ENCODE results near the gene GAA. TPM values are rescaled to one million over a fixed set of nuclear protein-coding genes. Genes with fewer than 3 reads are reported as not detected.

The GAA gene
- total RNA-seq, 1 experiment from 2014 or later: 74.8 TPM

DNA sequence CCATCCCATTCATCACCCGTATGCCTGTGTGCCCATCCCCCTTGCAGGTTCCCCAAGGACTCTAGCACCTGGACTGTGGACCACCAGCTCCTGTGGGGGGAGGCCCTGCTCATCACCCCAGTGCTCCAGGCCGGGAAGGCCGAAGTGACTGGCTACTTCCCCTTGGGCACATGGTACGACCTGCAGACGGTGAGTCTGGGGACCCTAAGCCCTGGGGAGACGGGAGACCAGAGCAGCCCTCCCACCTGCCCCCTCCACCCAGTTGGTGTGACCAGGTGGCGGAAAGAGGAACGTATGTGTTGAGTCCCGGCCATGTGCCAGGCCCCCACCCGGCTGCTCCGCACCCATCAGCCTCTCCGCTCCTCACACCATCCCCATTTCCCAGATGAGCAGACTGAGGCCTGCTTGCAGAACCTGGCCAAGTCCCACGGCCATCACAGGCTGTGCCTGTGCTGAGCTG, 15.6 kb downstream of the GAA start:
- DNase-seq (ENCODE audit: low read depth): no peak

DNA sequence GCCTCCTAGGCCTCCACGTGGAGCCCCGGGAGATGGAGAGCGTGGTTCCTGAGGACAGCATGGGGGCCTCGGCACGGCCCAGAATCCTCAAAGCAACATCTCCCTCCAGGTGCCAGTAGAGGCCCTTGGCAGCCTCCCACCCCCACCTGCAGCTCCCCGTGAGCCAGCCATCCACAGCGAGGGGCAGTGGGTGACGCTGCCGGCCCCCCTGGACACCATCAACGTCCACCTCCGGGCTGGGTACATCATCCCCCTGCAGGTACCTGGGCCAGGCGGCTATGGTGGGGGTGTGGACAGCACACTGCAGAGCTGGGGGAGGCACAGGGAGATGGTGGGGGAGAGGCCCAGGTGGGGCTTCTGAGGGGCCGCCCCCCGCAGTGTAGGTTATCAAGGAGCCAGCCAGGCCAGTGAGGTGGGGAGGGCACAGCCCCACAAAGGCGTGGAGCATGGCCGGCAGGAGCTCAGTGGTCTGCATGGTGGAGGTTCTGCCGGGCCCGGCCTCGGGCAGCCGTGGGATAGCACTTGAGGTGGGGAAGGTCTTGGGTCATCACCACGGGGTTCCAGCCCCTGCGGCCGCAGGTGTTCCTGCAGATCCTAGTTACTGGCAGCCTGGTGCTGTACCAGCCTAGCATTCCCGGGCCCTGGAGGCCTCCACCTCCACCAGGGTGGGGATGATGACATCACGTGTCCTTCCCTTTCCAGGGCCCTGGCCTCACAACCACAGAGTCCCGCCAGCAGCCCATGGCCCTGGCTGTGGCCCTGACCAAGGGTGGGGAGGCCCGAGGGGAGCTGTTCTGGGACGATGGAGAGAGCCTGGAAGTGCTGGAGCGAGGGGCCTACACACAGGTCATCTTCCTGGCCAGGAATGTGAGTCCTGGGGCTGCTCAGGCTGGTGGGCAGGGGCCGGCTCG, 16.4 kb downstream of the GAA start:
- DNase-seq (ENCODE audit: low read depth): no peak

GRCh38 chr17:80118601-80119270, 17.4 kb downstream of the GAA start:
- no peak for DNase-seq (ENCODE audit: low read depth)

DNA sequence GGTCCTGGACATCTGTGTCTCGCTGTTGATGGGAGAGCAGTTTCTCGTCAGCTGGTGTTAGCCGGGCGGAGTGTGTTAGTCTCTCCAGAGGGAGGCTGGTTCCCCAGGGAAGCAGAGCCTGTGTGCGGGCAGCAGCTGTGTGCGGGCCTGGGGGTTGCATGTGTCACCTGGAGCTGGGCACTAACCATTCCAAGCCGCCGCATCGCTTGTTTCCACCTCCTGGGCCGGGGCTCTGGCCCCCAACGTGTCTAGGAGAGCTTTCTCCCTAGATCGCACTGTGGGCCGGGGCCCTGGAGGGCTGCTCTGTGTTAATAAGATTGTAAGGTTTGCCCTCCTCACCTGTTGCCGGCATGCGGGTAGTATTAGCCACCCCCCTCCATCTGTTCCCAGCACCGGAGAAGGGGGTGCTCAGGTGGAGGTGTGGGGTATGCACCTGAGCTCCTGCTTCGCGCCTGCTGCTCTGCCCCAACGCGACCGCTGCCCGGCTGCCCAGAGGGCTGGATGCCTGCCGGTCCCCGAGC, 17.9 kb downstream of the GAA start:
- DNase-seq (ENCODE audit: low read depth): no peak

- DNase-seq (ENCODE audit: low read depth): no peak
Measured at GRCh38 chr17:80119839-80120238, 18.5 kb downstream of the GAA start.

GRCh38 chr17:80122026-80122575, 20.7 kb downstream of the GAA start:
- no peak for DNase-seq (ENCODE audit: low read depth)

GRCh38 chr17:80122926-80123505, 21.6 kb downstream of the GAA start:
- DNase-seq (ENCODE audit: low read depth): no peak

DNA sequence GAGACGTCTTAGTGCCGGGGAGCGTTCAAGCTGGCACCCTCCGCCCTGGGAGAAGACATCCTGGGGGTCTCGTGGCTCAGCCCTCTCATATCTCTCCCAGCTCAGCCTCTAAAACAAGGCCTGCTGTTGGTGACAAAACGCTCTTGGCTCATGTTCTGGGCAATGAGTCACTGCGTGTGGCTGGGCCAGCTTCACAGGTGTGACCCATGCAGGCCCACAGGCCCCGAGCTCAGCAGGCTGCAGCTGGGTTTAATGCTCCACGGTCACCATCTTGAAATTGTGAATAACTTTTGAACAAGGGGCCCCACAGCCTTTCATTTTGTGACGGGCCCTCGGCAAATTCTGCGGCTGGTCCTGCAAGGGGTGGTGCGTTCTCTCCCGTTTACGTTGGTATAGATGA, 22.4 kb downstream of the GAA start:
- DNase-seq (ENCODE audit: low read depth): peak; percentile 56

- DNase-seq (ENCODE audit: low read depth): peak; percentile 24
Measured at GRCh38 chr17:80124351-80124981, 23.1 kb downstream of the GAA start.

DNA sequence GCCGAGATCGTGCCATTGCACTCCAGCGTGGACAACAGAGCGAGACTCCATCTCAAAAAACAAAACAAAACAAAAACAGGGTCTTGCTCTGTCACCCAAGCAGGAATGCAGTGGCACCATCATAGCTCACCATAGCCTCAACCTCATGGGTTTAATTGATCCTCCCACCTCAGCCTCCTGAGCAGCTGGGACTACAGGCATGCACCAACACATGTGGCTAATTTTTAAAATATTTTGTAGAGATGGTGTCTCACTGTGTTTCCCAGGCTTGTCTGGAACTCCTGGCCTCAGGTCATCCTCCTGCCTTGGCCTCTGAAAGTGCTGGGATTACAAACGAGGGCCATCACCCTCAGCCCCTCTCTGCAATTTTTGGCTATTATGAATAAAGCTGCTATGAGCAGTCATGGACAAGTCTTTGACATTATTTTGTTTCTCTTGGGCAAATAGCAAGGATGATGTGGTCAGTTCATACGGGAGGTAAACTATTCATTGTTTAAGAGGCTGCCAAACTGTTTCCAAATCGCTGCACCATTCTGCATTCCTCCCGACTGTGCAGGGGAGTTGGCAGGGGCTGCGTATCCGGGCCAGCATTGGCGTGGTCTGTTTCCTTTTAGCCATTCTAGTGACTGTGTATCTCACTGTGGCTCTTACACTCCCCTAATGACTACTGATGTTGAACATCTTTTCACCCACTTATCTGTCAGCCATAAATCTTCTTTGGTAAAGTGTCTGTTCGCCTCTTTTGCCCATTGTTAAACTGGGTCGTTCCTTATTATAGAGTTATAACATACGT, 24.5 kb downstream of the GAA start:
- no peak for DNase-seq (ENCODE audit: low read depth)

DNA sequence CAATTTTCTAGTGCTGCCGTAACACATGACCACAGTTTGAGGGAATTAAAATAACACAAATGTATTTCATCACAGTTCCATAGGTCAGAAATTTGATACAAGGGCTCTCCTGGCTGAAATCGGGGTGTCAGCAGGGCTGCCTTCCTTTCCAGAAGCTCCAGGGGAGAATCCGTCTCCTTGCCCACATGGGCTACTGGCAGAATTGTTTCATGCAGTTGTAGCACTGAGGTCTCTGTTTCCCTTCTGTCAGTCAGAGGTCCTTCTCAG, 25.0 kb downstream of the GAA start:
- DNase-seq (ENCODE audit: low read depth): no peak

DNA sequence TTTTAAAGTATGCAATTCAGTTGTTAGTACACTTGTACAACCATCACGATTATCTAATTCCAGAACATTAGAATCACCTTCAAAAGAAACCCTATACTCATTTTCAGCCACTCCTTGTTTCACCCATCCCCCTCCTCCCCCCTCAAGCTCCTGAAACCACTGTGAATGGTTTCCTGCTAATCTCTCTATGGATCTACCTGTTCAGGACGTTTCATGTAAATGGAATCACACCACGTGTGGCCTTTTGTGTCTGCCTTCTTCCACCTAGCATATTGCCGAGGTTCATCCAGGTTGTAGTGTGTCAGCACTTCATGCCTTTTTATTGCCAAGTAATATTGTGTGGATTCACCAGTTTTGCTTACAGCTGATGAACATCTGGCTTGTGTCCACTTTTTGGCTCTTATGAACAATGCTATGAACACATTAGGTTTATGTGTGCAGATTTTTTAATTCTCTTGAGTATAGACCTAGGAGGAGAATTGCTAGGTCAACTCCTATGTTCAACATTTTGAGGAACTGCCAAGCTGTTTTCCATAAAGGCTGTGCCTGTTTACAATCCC, 27.7 kb downstream of the GAA start:
- DNase-seq (ENCODE audit: low read depth): no peak

DNA sequence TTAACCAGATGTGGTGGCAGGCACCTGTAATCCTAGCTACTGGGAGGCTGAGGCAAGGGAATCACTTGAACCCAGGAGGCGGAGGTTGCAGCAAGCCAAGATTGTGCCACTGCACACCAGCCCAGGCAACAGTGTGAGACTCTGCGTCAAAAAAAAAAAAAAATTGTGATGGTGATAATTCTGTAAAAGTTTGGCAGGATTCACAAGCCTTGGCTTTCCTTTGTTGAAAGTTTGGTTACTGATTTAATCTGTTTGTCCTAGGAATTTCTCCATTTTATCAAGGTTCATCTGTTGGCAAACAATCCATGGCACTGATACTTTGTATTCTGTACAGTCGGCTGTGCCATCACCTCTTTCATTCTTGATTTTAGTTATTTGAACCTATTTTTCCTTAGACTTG, 29.6 kb downstream of the GAA start:
- DNase-seq (ENCODE audit: low read depth): no peak

- no peak for DNase-seq (ENCODE audit: low read depth)
Measured at GRCh38 chr17:80132906-80133625, 31.7 kb downstream of the GAA start.

- DNase-seq (ENCODE audit: low read depth): no peak
Measured at GRCh38 chr17:80133626-80133970, 32.2 kb downstream of the GAA start.

GRCh38 chr17:80137131-80137530, 35.8 kb downstream of the GAA start:
- no peak for DNase-seq (ENCODE audit: low read depth)

- DNase-seq (ENCODE audit: low read depth): no peak
Measured at GRCh38 chr17:80138856-80139426, 37.6 kb downstream of the GAA start.

- no peak for DNase-seq (ENCODE audit: low read depth)
Measured at GRCh38 chr17:80141463-80142165, 40.2 kb downstream of the GAA start.

DNA sequence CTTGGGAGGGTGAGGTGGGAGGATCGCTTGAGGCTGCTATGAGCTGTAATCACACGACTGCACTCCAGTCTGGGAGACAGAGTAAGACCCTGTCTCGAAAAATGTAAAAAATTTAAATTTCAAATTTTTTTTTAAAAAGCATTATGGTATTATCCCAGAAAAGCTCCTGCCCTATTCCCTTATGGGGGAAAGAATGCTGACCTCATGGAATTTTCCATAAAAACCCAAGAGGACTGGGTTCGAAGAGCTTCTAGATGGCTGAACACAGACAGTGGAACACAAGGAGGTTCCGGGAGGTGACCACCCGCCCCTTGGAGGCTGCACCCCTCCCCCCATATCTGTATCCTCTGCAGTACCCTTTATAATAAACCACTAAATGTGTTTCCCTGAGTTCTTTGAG, 41.5 kb downstream of the GAA start:
- no peak for DNase-seq (ENCODE audit: low read depth)
